H9 (cell line): Measurements from ENCODE around the gene RGS14. TPM values are rescaled to one million over a fixed set of nuclear protein-coding genes. Genes with fewer than 3 reads are reported as not detected.

ENCODE experiments used
- DNase-seq: peaks from one replicate; pipeline ENCODE4 v3.0.0-alpha.2; 2017
- H2AFZ ChIP-seq: one replicate; pipeline ENCODE4 v1.6.1; 2013; ENCODE audit warnings: mild to moderate bottlenecking, low read length, control low read depth, moderate library complexity
- H2AK5ac ChIP-seq: 2 replicates; pipeline ENCODE4 v1.6.1; 2013; ENCODE audit warnings: low read length, control low read depth, mixed read lengths; ENCODE audit not compliant: insufficient read length
- H2BK120ac ChIP-seq: one replicate; pipeline ENCODE4 v1.6.1; 2013; ENCODE audit warnings: low read depth, mild to moderate bottlenecking, low read length, control low read depth, inconsistent platforms; ENCODE audit not compliant: poor library complexity, severe bottlenecking
- H2BK12ac ChIP-seq: 2 replicates; pipeline ENCODE4 v1.6.1; 2013; ENCODE audit warnings: low read length, control low read depth, mixed read lengths, low read depth; ENCODE audit not compliant: insufficient read length
- H2BK15ac ChIP-seq: 2 replicates; pipeline ENCODE4 v1.6.1; 2013; ENCODE audit warnings: low read depth, low read length, control low read depth
- H2BK20ac ChIP-seq: one replicate; pipeline ENCODE4 v1.6.1; 2013; ENCODE audit warnings: low read depth, mild to moderate bottlenecking, low read length, control low read depth, inconsistent platforms; ENCODE audit not compliant: poor library complexity, severe bottlenecking
- H2BK5ac ChIP-seq: 2 replicates; pipeline ENCODE4 v1.6.1; 2013; ENCODE audit warnings: low read length, control low read depth, mixed read lengths; ENCODE audit not compliant: insufficient read length
- H3K14ac ChIP-seq: 2 replicates; pipeline ENCODE4 v1.6.1; 2013; ENCODE audit warnings: low read length, control low read depth; ENCODE audit not compliant: insufficient read depth
- H3K18ac ChIP-seq: 2 replicates; pipeline ENCODE4 v1.6.1; 2013; ENCODE audit warnings: low read depth, mild to moderate bottlenecking, mixed read lengths, low read length, control low read depth; ENCODE audit not compliant: insufficient read length
- H3K23ac ChIP-seq: 2 replicates; pipeline ENCODE4 v1.6.1; 2013; ENCODE audit warnings: low read length, control low read depth, mixed read lengths, low read depth; ENCODE audit not compliant: insufficient read length
- H3K23me2 ChIP-seq: 2 replicates; pipeline ENCODE4 v1.6.1; 2013; ENCODE audit warnings: low read depth, mild to moderate bottlenecking, mixed read lengths, low read length, control low read depth; ENCODE audit not compliant: insufficient read length, poor library complexity, severe bottlenecking
- H3K27ac ChIP-seq: 2 replicates; pipeline ENCODE4 v1.5.1; 2013; ENCODE audit warnings: low read length, control low read depth, mixed read lengths, low read depth; ENCODE audit not compliant: insufficient read length
- H3K27me3 ChIP-seq: 2 replicates; pipeline ENCODE4 v1.6.1; 2013; ENCODE audit warnings: low read length, control low read depth, inconsistent platforms; ENCODE audit not compliant: insufficient read depth
- H3K4ac ChIP-seq: 2 replicates; pipeline ENCODE4 v1.6.1; 2013; ENCODE audit warnings: low read depth, mild to moderate bottlenecking, control low read depth, inconsistent platforms, low read length, moderate library complexity
- H3K4me1 ChIP-seq: 2 replicates; pipeline ENCODE4 v1.6.1; 2013; ENCODE audit warnings: low read length, control low read depth, inconsistent platforms; ENCODE audit not compliant: insufficient read depth
- H3K4me2 ChIP-seq: 2 replicates; pipeline ENCODE4 v1.6.1; 2013; ENCODE audit warnings: low read length, control low read depth, mixed read lengths; ENCODE audit not compliant: insufficient read length, insufficient read depth
- H3K56ac ChIP-seq: 2 replicates; pipeline ENCODE4 v1.6.1; 2013; ENCODE audit warnings: low read depth, mild to moderate bottlenecking, mixed read lengths, low read length, control low read depth; ENCODE audit not compliant: insufficient read length
- H3K79me1 ChIP-seq: 2 replicates; pipeline ENCODE4 v1.6.1; 2013; ENCODE audit warnings: low read depth, mild to moderate bottlenecking, moderate library complexity, low read length, control low read depth, inconsistent platforms; ENCODE audit not compliant: insufficient read depth, poor library complexity, severe bottlenecking
- H3K79me2 ChIP-seq: 2 replicates; pipeline ENCODE4 v1.6.1; 2013; ENCODE audit warnings: low read length, control low read depth, inconsistent platforms; ENCODE audit not compliant: insufficient read depth
- H3K9ac ChIP-seq: 2 replicates; pipeline ENCODE4 v1.6.1; 2013; ENCODE audit warnings: low read length, control low read depth, mixed read lengths; ENCODE audit not compliant: insufficient read length; ENCODE audit errors: extremely low read depth
- H3K9me3 ChIP-seq: one replicate; pipeline ENCODE4 v1.6.1; 2013; ENCODE audit warnings: low read depth, low read length, inconsistent platforms; ENCODE audit not compliant: control insufficient read depth
- H3T11ph ChIP-seq: one replicate; pipeline ENCODE4 v1.6.1; 2013; ENCODE audit warnings: mild to moderate bottlenecking, low read length, control low read depth, inconsistent platforms
- H4K20me1 ChIP-seq: one replicate; pipeline ENCODE4 v1.6.1; 2013; ENCODE audit not compliant: control insufficient read depth, insufficient read length, insufficient read depth
- H4K5ac ChIP-seq: 2 replicates; pipeline ENCODE4 v1.6.1; 2013; ENCODE audit warnings: low read depth, mild to moderate bottlenecking, mixed read lengths, low read length, control low read depth; ENCODE audit not compliant: insufficient read length
- H4K8ac ChIP-seq: replicated peaks from 2 replicates; pipeline ENCODE4 v1.6.1; 2013; ENCODE audit warnings: low read length, control low read depth, mixed read lengths, low read depth; ENCODE audit not compliant: insufficient read length
- H4K91ac ChIP-seq: 2 replicates; pipeline ENCODE4 v1.6.1; 2013; ENCODE audit warnings: low read depth, mild to moderate bottlenecking, moderate library complexity, mixed read lengths, low read length, control low read depth; ENCODE audit not compliant: insufficient read length
- H3K27ac Mint-ChIP-seq, 3 experiments: 2 replicates in 2 of 3; 3 replicates in 1 of 3; pipeline ENCODE4 v1.8.0; 2020 to 2021; ENCODE audit warnings: mixed read lengths in 3 of 3, mild to moderate bottlenecking in 1 of 3, moderate library complexity in 1 of 3
- H3K27me3 Mint-ChIP-seq: 2 replicates; pipeline ENCODE4 v1.8.0; 2021; ENCODE audit warnings: low read depth, mild to moderate bottlenecking, moderate library complexity, mixed read lengths
- H3K36me3 Mint-ChIP-seq, 3 experiments: 2 replicates in 2 of 3; 3 replicates in 1 of 3; pipeline ENCODE4 v1.8.0; 2020 to 2021; ENCODE audit warnings: low read depth in 3 of 3, mixed read lengths in 3 of 3; ENCODE audit not compliant: insufficient read depth in 1 of 3
- H3K4me1 Mint-ChIP-seq, 2 experiments: 2 replicates each; pipeline ENCODE4 v1.8.0; 2020; ENCODE audit warnings: mixed read lengths in 2 of 2
- H3K4me3 Mint-ChIP-seq, 2 experiments: 2 replicates in 1 of 2; 3 replicates in 1 of 2; pipeline ENCODE4 v1.8.0; 2020 to 2021; ENCODE audit warnings: mild to moderate bottlenecking in 2 of 2, mixed read lengths in 2 of 2, moderate library complexity in 1 of 2
- H3K9me3 Mint-ChIP-seq, 2 experiments: 2 replicates in 1 of 2; 3 replicates in 1 of 2; pipeline ENCODE4 v1.8.0; 2020; ENCODE audit warnings: mild to moderate bottlenecking in 2 of 2, mixed read lengths in 2 of 2, moderate library complexity in 1 of 2
- CTCF ChIP-seq: fragments of 200-600 bp; sonication (generic); conservative IDR thresholded peaks from 3 replicates; pipeline ENCODE4 v1.8.0; 2021; ENCODE audit warnings: antibody characterized with exemption, mild to moderate bottlenecking
- WGBS: extraction: QIAGEN DNeasy Blood & Tissue Kit; methylation state at CpG from one replicate; pipeline ENCODE4 v1.1.7; 2013; ENCODE audit warnings: missing lambda C conversion rate, low lambda C conversion rate, mixed read lengths; ENCODE audit not compliant: insufficient read length; ENCODE audit errors: extremely low coverage; 5-methylcytosine and 5-hydroxymethylcytosine counted together
- total RNA-seq: library from RNA; stranded (reverse); gene quantifications from 2 replicates; pipeline ENCODE4 v1.2.1, GENCODE V29; 2021

Gene RGS14
- total RNA-seq, 1 experiment from 2014 or later, result 12.3 TPM

GRCh38 chr5:177364159-177364962, 6.6 kb downstream of the RGS14 start:
- Histone ChIP-seq H2BK120ac (no peak overlapping the region), H3K23ac (no peak overlapping the region), H4K5ac (no peak overlapping the region), H3K27me3 (no peaks in the 10 kb centered on the region; the same call in 1 of the 2 replicates), H3K9me3 (no peaks in the 10 kb centered on the region), H4K8ac (no peak overlapping the region), H3K9ac (no peak overlapping the region), H3K4me1 (peaks cover 11% of the 10 kb centered on the region; the same call in 1 of the 2 replicates), H3K4ac (no peak overlapping the region), H3K18ac (no peak overlapping the region), H2BK20ac (no peak overlapping the region), H3K23me2 (peaks cover 10% of the 10 kb centered on the region), H4K91ac (no peak overlapping the region), H3K79me1 (no peaks in the 10 kb centered on the region), H2AK5ac (no peak overlapping the region), H3K79me2 (no peaks in the 10 kb centered on the region), H2BK12ac (no peak overlapping the region), H3K14ac (no peak overlapping the region), H3T11ph (no peak overlapping the region), H3K56ac (no peak overlapping the region), H3K4me2 (no peak overlapping the region), H2AFZ (no peak overlapping the region), H2BK5ac (no peak overlapping the region), H3K27ac (no peak overlapping the region), H4K20me1 (no peaks in the 10 kb centered on the region), H2BK15ac (no peak overlapping the region)
- whole genome bisulfite sequencing, result no CpG with 5 or more reads among the region's 11 CpGs
- Mint-ChIP-seq H3K4me1 (peaks cover 35 to 56% of the 10 kb centered on the region in 2 experiments), H3K9me3 (no peaks in the 10 kb centered on the region; a peak in 1 of 5 replicates), H3K27me3 (peaks cover 42% of the 10 kb centered on the region), H3K27ac (no peak overlapping the region), H3K36me3 (peaks cover 8 to 10% (median 8%) of the 10 kb centered on the region in 3 experiments), H3K4me3 (peak overlapping the region in 1 of 2 experiments; percentile 33; a peak in 2 of 5 replicates)
- DNase-seq, result no peak
- no peak for TF ChIP-seq CTCF
